ENCODE results near the gene KIFC1.

DNA sequence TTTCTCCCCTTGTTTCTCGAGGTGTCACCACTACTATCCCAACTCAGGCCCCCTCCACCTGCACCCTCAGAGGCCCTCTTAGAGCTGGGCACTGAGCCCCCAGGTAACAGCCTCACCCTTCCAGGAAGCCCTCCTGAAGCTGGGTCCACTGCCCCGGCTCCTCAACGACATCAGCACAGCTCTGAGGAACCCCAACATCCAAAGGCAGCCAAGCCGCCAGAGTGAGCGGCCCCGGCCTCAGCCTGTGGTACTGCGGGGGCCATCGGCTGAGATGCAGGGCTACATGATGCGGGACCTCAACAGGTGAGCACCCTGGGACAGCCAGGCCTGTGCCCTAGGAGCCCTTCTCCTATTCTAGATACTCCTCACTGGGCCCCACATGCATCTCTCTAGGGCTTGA is 49.8 kb downstream of the KIFC1 start:
- TF ChIP-seq POLR2A (IDR thresholded peaks at IDR 0.05), result no peak
- TF ChIP-seq, protein P1, sequence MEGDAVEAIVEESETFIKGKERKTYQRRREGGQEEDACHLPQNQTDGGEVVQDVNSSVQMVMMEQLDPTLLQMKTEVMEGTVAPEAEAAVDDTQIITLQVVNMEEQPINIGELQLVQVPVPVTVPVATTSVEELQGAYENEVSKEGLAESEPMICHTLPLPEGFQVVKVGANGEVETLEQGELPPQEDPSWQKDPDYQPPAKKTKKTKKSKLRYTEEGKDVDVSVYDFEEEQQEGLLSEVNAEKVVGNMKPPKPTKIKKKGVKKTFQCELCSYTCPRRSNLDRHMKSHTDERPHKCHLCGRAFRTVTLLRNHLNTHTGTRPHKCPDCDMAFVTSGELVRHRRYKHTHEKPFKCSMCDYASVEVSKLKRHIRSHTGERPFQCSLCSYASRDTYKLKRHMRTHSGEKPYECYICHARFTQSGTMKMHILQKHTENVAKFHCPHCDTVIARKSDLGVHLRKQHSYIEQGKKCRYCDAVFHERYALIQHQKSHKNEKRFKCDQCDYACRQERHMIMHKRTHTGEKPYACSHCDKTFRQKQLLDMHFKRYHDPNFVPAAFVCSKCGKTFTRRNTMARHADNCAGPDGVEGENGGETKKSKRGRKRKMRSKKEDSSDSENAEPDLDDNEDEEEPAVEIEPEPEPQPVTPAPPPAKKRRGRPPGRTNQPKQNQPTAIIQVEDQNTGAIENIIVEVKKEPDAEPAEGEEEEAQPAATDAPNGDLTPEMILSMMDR (IDR thresholded peaks at IDR 0.05 in 4 of 5, conservative IDR thresholded peaks at IDR 0.05 in 1 of 5), result no peak

Measured in gastrocnemius medialis (tissue), 4 donors.